Left lung (tissue), 10 donors: ENCODE results near the gene MBP. TPM values are rescaled to one million over a fixed set of nuclear protein-coding genes. Genes with fewer than 3 reads are reported as not detected.

Experiments
- ATAC-seq: fragments of 200-7000 bp; cut with Tn5 transposase; one replicate; pipeline ENCODE4 v1.9.1; 2020; ENCODE audit warnings: moderate library complexity
- DNase-seq, 4 donors: peaks; one replicate each; pipeline ENCODE4 v3.0.0-alpha.2; 2013 to 2020
- H3K27ac ChIP-seq, 2 donors: fragments of 200-600 bp; sonication (generic) in 1 of 2; one replicate each; pipeline versions ENCODE4 v1.5.0 to v1.8.0; 2020 to 2021
- H3K27me3 ChIP-seq, 2 donors: fragments of 200-600 bp; sonication (generic) in 1 of 2; one replicate each; pipeline versions ENCODE4 v1.5.0 to v1.8.0; 2020 to 2021
- H3K36me3 ChIP-seq, 2 donors: fragments of 200-600 bp; sonication (generic) in 1 of 2; one replicate each; pipeline versions ENCODE4 v1.5.0 to v1.8.0; 2020 to 2021
- H3K4me1 ChIP-seq, 2 donors: fragments of 200-600 bp; one replicate each; pipeline ENCODE4 v1.8.0; 2021
- H3K4me3 ChIP-seq, 2 donors: fragments of 200-600 bp; sonication (generic) in 1 of 2; one replicate each; pipeline versions ENCODE4 v1.5.0 to v1.8.0; 2020 to 2021; ENCODE audit warnings: mild to moderate bottlenecking in 1 of 2
- H3K9me3 ChIP-seq, 2 donors: fragments of 200-600 bp; sonication (generic) in 1 of 2; one replicate each; pipeline versions ENCODE4 v1.5.0 to v1.8.0; 2020 to 2021
- CTCF ChIP-seq, 2 donors: fragments of 200-600 bp; sonication (generic) in 1 of 2; IDR thresholded peaks; one replicate each; pipeline versions ENCODE4 v1.5.0 to v1.8.0; 2021; ENCODE audit warnings: antibody characterized with exemption in 2 of 2
- intact Hi-C, 2 donors: fragments of 100-400 bp; cut with DNase I; formaldehyde crosslinking; loops; one replicate each; pipeline versions ENCODE4 v1.11.2 to v1.14.2; 2022
- polyA plus RNA-seq, 6 donors: library from polyadenylated mRNA; unstranded; fragments of 120-200 nt; gene quantifications; one replicate each; pipeline ENCODE4 v1.2.1, GENCODE V29; 2013; ENCODE audit not compliant: insufficient read length in 6 of 6
- total RNA-seq, 2 donors: library from RNA; stranded (reverse); fragmentation: NEBNext Ultra II Directional; extraction: Animal tissue kit (Norgen Biotek cat#: 25700); gene quantifications; one replicate each; pipeline ENCODE4 v1.2.1, GENCODE V29; 2021
- donor health status: DM: no; HTN: yes; CAD: no.
- donor health status: DM: no; HTN: no; CAD: no.

MBP gene
- total and polyA plus RNA-seq, 8 donors, result 8.8 to 56.7 (median 10.8) TPM

GRCh38 chr18:77093067-77093430 lies 39.5 kb downstream of the MBP start:
- no peak for TF ChIP-seq CTCF (IDR thresholded peaks at IDR 0.05)
- ATAC-seq, result no peak
- intact Hi-C loops, result no loop called here
- Histone ChIP-seq H3K4me1 (peaks cover 0 to 58% of the 10 kb centered on the region in 2 donors), H3K27me3 (no peaks in the 10 kb centered on the region), H3K9me3 (no peaks in the 10 kb centered on the region), H3K27ac (no peak overlapping the region), H3K4me3 (no peak overlapping the region), H3K36me3 (peaks cover 0 to 12% of the 10 kb centered on the region in 2 donors)
- no peak for DNase-seq

GRCh38 chr18:77092104-77093066 lies 40.2 kb downstream of the MBP start:
- H3K4me1 ChIP-seq, result peaks cover 0 to 58% of the 10 kb centered on the region in 2 donors
- H3K9me3 ChIP-seq, result no peaks in the 10 kb centered on the region
- no peaks in the 10 kb centered on the region for H3K27me3 ChIP-seq
- no peak overlapping the region for H3K4me3 ChIP-seq
- H3K36me3 ChIP-seq, result peaks cover 0 to 12% of the 10 kb centered on the region in 2 donors
- intact Hi-C loops, result no loop called here
- no peak for ATAC-seq
- TF ChIP-seq CTCF (IDR thresholded peaks at IDR 0.05), result no peak
- no peak overlapping the region for H3K27ac ChIP-seq
- DNase-seq, result no peak

GRCh38 chr18:77091366-77091765 lies 41.2 kb downstream of the MBP start:
- DNase-seq (no peak), ATAC-seq (no peak)
- Histone ChIP-seq H3K27me3 (no peaks in the 10 kb centered on the region), H3K4me1 (peaks cover 0 to 58% of the 10 kb centered on the region in 2 donors), H3K9me3 (no peaks in the 10 kb centered on the region), H3K4me3 (no peak overlapping the region), H3K27ac (no peak overlapping the region), H3K36me3 (peaks cover 0 to 17% of the 10 kb centered on the region in 2 donors)
- TF ChIP-seq CTCF (IDR thresholded peaks at IDR 0.05), result no peak
- intact Hi-C loops, result no loop called here

- Histone ChIP-seq H3K36me3 (peaks cover 0 to 17% of the 10 kb centered on the region in 2 donors), H3K9me3 (no peaks in the 10 kb centered on the region), H3K27ac (no peak overlapping the region), H3K4me3 (no peak overlapping the region), H3K4me1 (peaks cover 2 to 58% of the 10 kb centered on the region in 2 donors), H3K27me3 (no peaks in the 10 kb centered on the region)
- TF ChIP-seq CTCF (IDR thresholded peaks at IDR 0.05), result no peak
- ATAC-seq (no peak), DNase-seq (no peak)
- intact Hi-C loops, result no loop called here
Observed at GRCh38 chr18:77090546-77091174, 41.9 kb downstream of the MBP start.

GRCh38 chr18:77089723-77090285 lies 42.8 kb downstream of the MBP start:
- Histone ChIP-seq H3K9me3 (no peaks in the 10 kb centered on the region), H3K27me3 (no peaks in the 10 kb centered on the region), H3K36me3 (peaks cover 0 to 17% of the 10 kb centered on the region in 2 donors), H3K4me1 (peaks cover 10 to 59% of the 10 kb centered on the region in 2 donors), H3K27ac (peak overlapping the region in 1 of 2 donors; percentile 64), H3K4me3 (no peak overlapping the region)
- intact Hi-C loops, result no loop called here
- no peak for TF ChIP-seq CTCF (IDR thresholded peaks at IDR 0.05)
- no peak for ATAC-seq
- no peak for DNase-seq
